ENCODE measurements around the gene C1QTNF5. TPM values are rescaled to one million over a fixed set of nuclear protein-coding genes. Genes with fewer than 3 reads are reported as not detected.
A peak's percentile ranks its signal among the peaks of the same experiment; 100 is the strongest.

The C1QTNF5 gene
- total RNA-seq, 1 experiment from 2014 or later, result not detected

GRCh38 chr11:119316016-119316728, 24.5 kb downstream of the C1QTNF5 start:
- peak; percentile 63 for DNase-seq (ENCODE audit: unreplicated experiment)
- H3K4me1 Mint-ChIP-seq (ENCODE audit: insufficient read depth, unreplicated experiment), result peaks cover 8% of the 10 kb centered on the region

GRCh38 chr11:119315131-119316015, 25.3 kb downstream of the C1QTNF5 start:
- H3K9me3 Mint-ChIP-seq (ENCODE audit: unreplicated experiment), result no peaks in the 10 kb centered on the region
- peaks cover 7% of the 10 kb centered on the region for H3K36me3 Mint-ChIP-seq (ENCODE audit: insufficient read depth, unreplicated experiment)
- H3K27me3 Mint-ChIP-seq (ENCODE audit: insufficient read depth, unreplicated experiment), result no peaks in the 10 kb centered on the region
- H3K27ac Mint-ChIP-seq (ENCODE audit: low read depth, unreplicated experiment), result no peak overlapping the region
- POLR2A ChIA-PET, result interaction anchor here (0.9 kb wide), 1 partner anchor 19 kb away, joined by 3 read pairs; the partner anchor contains the start of gene RNF26
- intact Hi-C loops (cut with micrococcal nuclease), result no loop called here
- H3K4me3 Mint-ChIP-seq (ENCODE audit: unreplicated experiment), result peak overlapping the region; percentile 69
- peaks cover 8% of the 10 kb centered on the region for H3K4me1 Mint-ChIP-seq (ENCODE audit: insufficient read depth, unreplicated experiment)
- no peak for DNase-seq (ENCODE audit: unreplicated experiment)
- CTCF ChIA-PET, result interaction anchor here (0.6 to 2.4 kb wide), 3 partner anchors 8 to 40 kb away, joined by 4 to 9 read pairs (median 7); no protein-coding TSS in a partner anchor
- TF ChIP-seq CTCF (IDR thresholded peaks at IDR 0.05; ENCODE audit: unreplicated experiment), result no peak
- BruUV-seq (replicated peaks), result no TSS peak

More at GRCh38 chr11:119316016-119316728, 24.5 kb downstream of the C1QTNF5 start:
- intact Hi-C loops (cut with micrococcal nuclease), result no loop called here
- BruUV-seq (replicated peaks), result no TSS peak
- CTCF ChIA-PET, result interaction anchor here (0.6 to 1.1 kb wide), 5 partner anchors 9 to 39 kb away, joined by 3 to 7 read pairs (median 4); no protein-coding TSS in a partner anchor
- no peaks in the 10 kb centered on the region for H3K27me3 Mint-ChIP-seq (ENCODE audit: insufficient read depth, unreplicated experiment)
- peak overlapping the region; percentile 69 for H3K4me3 Mint-ChIP-seq (ENCODE audit: unreplicated experiment)
- H3K27ac Mint-ChIP-seq (ENCODE audit: low read depth, unreplicated experiment), result no peak overlapping the region
- H3K9me3 Mint-ChIP-seq (ENCODE audit: unreplicated experiment), result no peaks in the 10 kb centered on the region
- TF ChIP-seq CTCF (IDR thresholded peaks at IDR 0.05; ENCODE audit: unreplicated experiment), result no peak
- peaks cover 7% of the 10 kb centered on the region for H3K36me3 Mint-ChIP-seq (ENCODE audit: insufficient read depth, unreplicated experiment)
- POLR2A ChIA-PET, result interaction anchor here (0.6 to 0.9 kb wide), 2 partner anchors 18 to 214 kb away, joined by 3 read pairs; partner anchors contain the start of genes DPAGT1 and RNF26

- Mint-ChIP-seq H3K4me1 (ENCODE audit: insufficient read depth, unreplicated experiment) (peaks cover 8% of the 10 kb centered on the region), H3K4me3 (ENCODE audit: unreplicated experiment) (no peak overlapping the region), H3K27me3 (ENCODE audit: insufficient read depth, unreplicated experiment) (no peaks in the 10 kb centered on the region), H3K36me3 (ENCODE audit: insufficient read depth, unreplicated experiment) (peaks cover 7% of the 10 kb centered on the region), H3K9me3 (ENCODE audit: unreplicated experiment) (no peaks in the 10 kb centered on the region), H3K27ac (ENCODE audit: low read depth, unreplicated experiment) (no peak overlapping the region)
- intact Hi-C loops (cut with micrococcal nuclease), result no loop called here
- ChIA-PET POLR2A (no interaction called here), CTCF (interaction anchor here (1.1 to 2.4 kb wide), 2 partner anchors 9 to 109 kb away, joined by 3 to 9 read pairs; partner anchors contain the start of gene CBL)
- DNase-seq (ENCODE audit: unreplicated experiment), result no peak
- TF ChIP-seq CTCF (IDR thresholded peaks at IDR 0.05; ENCODE audit: unreplicated experiment), result no peak
- BruUV-seq (replicated peaks), result no TSS peak
Observed at GRCh38 chr11:119314726-119315125, 26.0 kb downstream of the C1QTNF5 start.

GRCh38 chr11:119310682-119311052, 30.0 kb downstream of the C1QTNF5 start:
- no peak overlapping the region for H3K27ac Mint-ChIP-seq (ENCODE audit: low read depth, unreplicated experiment)
- no peak overlapping the region for H3K4me3 Mint-ChIP-seq (ENCODE audit: unreplicated experiment)

More at GRCh38 chr11:119310682-119311052, 30.0 kb downstream of the C1QTNF5 start:
- TF ChIP-seq CTCF (IDR thresholded peaks at IDR 0.05; ENCODE audit: unreplicated experiment), result no peak
- H3K27me3 Mint-ChIP-seq (ENCODE audit: insufficient read depth, unreplicated experiment), result no peaks in the 10 kb centered on the region
- no peaks in the 10 kb centered on the region for H3K9me3 Mint-ChIP-seq (ENCODE audit: unreplicated experiment)
- peaks cover 20% of the 10 kb centered on the region for H3K36me3 Mint-ChIP-seq (ENCODE audit: insufficient read depth, unreplicated experiment)
- no peak for DNase-seq (ENCODE audit: unreplicated experiment)
- BruUV-seq (replicated peaks), result no TSS peak
- intact Hi-C loops (cut with micrococcal nuclease), result no loop called here
- ChIA-PET CTCF (interaction anchor here (7.7 kb wide), 1 partner anchor 12 kb away, joined by 62 read pairs; no protein-coding TSS in a partner anchor), POLR2A (no interaction called here)
- peaks cover 9% of the 10 kb centered on the region for H3K4me1 Mint-ChIP-seq (ENCODE audit: insufficient read depth, unreplicated experiment)

Measured in MCF 10A (cell line).